Neural crest cell (in vitro differentiated cells): ENCODE data around the gene ZNF324B. TPM values are rescaled to one million over a fixed set of nuclear protein-coding genes. Genes with fewer than 3 reads are reported as not detected.
A peak's percentile ranks its signal among the peaks of the same experiment; 100 is the strongest.

Experiments used
- DNase-seq: peaks from one replicate; pipeline ENCODE4 v3.0.0; 2021; ENCODE audit warnings: low read depth, mixed read lengths, low spot score
- H3K27ac Mint-ChIP-seq: one replicate; pipeline ENCODE4 v1.8.0; 2021; ENCODE audit warnings: mild to moderate bottlenecking, mixed read lengths; ENCODE audit not compliant: unreplicated experiment
- H3K27me3 Mint-ChIP-seq: 2 replicates; pipeline ENCODE4 v1.8.0; 2021; ENCODE audit warnings: low read depth, mild to moderate bottlenecking, mixed read lengths
- H3K36me3 Mint-ChIP-seq: 2 replicates; pipeline ENCODE4 v1.8.0; 2021; ENCODE audit warnings: low read depth, mild to moderate bottlenecking, mixed read lengths
- H3K4me1 Mint-ChIP-seq: 2 replicates; pipeline ENCODE4 v1.8.0; 2021; ENCODE audit warnings: mixed read lengths
- H3K4me3 Mint-ChIP-seq: one replicate; pipeline ENCODE4 v1.8.0; 2021; ENCODE audit warnings: mild to moderate bottlenecking, mixed read lengths
- H3K9me3 Mint-ChIP-seq: 2 replicates; pipeline ENCODE4 v1.8.0; 2021; ENCODE audit warnings: mixed read lengths
- total RNA-seq: library from RNA; stranded (reverse); gene quantifications from 2 replicates; pipeline ENCODE4 v1.2.1, GENCODE V29; 2021
- TF ChIP-seq, protein P1 (sequence below): fragments of 200-600 bp; sonication (generic); conservative IDR thresholded peaks from 2 replicates; pipeline ENCODE4 v1.5.0; 2021; ENCODE audit warnings: antibody characterized with exemption, mild to moderate bottlenecking

ZNF324B gene
- total RNA-seq, 1 donor from 2014 or later, result 14.8 TPM

DNA sequence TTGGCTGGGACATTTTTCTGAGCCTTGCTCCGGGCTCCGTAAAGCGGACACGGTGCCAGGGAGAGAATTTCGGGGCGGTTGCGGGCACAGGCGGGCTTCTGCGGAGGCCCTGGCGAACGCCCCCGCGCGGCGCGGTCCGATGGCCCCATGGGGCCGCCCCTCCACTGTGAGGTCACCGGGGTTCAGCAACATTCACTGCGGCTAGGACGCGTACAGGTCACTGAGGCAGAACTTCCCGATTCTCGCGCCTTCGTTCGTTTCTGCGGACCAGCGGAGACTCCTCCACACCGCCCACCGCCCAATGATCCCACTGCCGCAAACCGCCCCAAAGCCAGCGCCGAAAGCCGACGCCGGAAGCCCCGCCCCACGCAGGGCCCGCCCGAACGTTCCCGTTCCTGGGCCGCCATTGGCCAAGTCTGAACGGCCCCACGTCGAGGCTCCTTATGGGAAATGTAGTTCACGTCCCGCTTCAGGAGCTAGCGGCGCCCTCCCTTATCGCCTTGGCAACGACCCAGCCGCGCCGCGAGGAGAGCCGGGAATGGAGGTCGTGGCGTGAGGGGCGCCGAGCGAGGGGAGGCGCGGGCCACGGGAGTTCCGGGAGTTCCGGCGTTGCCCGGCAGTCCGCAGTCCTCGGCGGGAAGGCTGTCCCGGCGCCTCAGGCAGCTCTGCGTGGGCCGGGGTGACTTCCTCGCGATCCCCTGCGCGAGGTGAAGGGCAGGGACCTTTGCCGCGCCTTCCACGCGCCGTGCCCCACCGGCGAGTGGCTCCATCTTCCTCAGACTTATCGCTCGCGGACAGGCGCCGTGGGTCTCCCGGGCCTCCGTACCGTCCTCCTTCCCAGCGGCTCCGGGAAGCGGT is 43.0 kb upstream of the ZNF324B start, which contains the start of gene ZNF584:
TSS of gene ZNF584 (plus strand) at position 498 of the 858 bp plus-strand sequence. CDS start 499 bp downstream, outside the sequence.
- no peaks in the 10 kb centered on the region for H3K9me3 Mint-ChIP-seq
- H3K36me3 Mint-ChIP-seq, result peaks cover 24% of the 10 kb centered on the region
- H3K27ac Mint-ChIP-seq, result peak within 1 kb of the TSS; percentile 96
- peaks cover 44% of the 10 kb centered on the region for H3K4me1 Mint-ChIP-seq
- H3K4me3 Mint-ChIP-seq, result peak within 1 kb of the TSS; percentile 100
- DNase-seq, result peak; percentile 93
- TF ChIP-seq, protein P1, sequence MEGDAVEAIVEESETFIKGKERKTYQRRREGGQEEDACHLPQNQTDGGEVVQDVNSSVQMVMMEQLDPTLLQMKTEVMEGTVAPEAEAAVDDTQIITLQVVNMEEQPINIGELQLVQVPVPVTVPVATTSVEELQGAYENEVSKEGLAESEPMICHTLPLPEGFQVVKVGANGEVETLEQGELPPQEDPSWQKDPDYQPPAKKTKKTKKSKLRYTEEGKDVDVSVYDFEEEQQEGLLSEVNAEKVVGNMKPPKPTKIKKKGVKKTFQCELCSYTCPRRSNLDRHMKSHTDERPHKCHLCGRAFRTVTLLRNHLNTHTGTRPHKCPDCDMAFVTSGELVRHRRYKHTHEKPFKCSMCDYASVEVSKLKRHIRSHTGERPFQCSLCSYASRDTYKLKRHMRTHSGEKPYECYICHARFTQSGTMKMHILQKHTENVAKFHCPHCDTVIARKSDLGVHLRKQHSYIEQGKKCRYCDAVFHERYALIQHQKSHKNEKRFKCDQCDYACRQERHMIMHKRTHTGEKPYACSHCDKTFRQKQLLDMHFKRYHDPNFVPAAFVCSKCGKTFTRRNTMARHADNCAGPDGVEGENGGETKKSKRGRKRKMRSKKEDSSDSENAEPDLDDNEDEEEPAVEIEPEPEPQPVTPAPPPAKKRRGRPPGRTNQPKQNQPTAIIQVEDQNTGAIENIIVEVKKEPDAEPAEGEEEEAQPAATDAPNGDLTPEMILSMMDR, result no peak
- H3K27me3 Mint-ChIP-seq, result peaks cover 12% of the 10 kb centered on the region

DNA sequence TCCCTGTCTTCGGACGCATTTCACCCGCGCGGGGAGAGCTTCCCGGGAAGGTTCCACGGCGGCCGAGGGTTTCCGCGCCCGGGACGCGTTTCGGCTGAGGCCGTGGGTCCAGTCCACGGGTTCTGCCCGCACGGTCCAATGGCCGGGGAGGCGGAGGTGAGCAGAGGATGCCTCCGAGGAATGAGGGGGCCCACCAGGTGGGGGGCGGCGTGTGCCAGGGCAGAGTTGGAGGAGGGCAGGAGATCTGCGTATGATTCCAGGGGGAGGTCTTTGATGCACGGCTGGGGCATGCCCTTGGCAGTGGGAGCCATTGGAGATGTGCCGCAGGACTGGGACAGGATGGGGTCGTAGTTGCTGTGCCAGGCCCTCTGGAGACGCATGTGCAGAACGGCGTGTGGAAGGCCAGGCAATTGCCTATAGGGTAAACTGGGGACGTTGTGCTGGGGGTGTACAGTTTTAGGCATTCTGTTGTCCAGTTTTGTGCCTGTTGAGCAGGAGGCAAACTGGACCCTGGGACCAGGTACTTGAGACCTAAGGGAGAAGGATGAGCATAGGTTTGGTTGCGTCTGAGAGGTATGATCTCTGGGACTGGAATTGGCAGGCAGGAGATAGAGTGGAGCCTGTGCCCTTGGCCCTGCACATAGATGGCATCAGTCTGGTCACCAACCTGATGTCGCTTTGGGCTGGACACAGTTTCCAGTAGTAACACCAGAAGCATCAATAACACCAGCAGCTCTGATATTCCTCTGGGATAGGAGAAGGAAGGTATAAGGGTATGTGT is 42.2 kb upstream of the ZNF324B start:
- Mint-ChIP-seq H3K27me3 (peaks cover 12% of the 10 kb centered on the region), H3K27ac (peak overlapping the region; percentile 83), H3K4me1 (peaks cover 39% of the 10 kb centered on the region), H3K4me3 (peak overlapping the region; percentile 100), H3K36me3 (peaks cover 21% of the 10 kb centered on the region), H3K9me3 (no peaks in the 10 kb centered on the region)
- DNase-seq, result no peak
- TF ChIP-seq, protein P1, result no peak

DNA sequence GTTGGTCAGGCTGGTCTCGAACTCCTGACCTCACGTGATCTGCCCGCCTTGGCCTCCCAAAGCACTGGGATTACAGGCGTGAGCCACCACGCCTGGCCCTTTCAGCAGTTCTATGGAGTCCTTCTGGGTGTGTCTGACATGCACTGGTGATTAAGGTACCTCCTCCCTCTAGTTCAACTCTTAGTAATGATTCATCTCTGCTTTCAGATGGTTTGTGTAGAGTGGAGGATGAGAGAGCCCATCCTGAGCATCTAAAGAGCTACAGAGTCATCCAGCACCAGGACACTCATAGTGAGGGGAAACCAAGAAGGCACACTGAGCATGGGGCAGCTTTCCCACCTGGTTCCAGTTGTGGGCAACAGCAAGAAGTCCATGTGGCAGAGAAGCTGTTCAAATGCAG is 34.8 kb upstream of the ZNF324B start:
- Mint-ChIP-seq H3K27me3 (no peaks in the 10 kb centered on the region), H3K4me3 (no peak overlapping the region), H3K9me3 (no peaks in the 10 kb centered on the region), H3K4me1 (peaks cover 4% of the 10 kb centered on the region), H3K36me3 (peaks cover 40% of the 10 kb centered on the region), H3K27ac (no peak overlapping the region)
- TF ChIP-seq, protein P1, result no peak
- no peak for DNase-seq

DNA sequence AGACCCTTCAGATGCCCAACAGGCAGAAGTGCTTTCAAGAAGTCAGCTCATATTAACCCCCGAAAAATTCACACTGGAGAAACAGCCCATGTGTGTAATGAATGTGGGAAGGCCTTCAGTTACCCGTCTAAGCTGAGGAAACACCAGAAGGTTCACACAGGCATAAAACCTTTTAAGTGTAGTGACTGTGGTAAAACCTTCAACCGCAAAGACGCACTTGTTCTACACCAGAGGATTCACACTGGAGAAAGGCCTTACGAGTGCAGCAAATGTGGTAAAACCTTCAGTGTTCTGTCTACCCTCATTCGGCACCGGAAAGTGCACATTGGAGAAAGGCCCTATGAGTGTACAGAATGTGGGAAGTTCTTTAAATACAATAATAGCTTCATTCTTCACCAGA is 34.4 kb upstream of the ZNF324B start:
- Mint-ChIP-seq H3K4me1 (peaks cover 4% of the 10 kb centered on the region), H3K36me3 (peaks cover 42% of the 10 kb centered on the region), H3K27me3 (no peaks in the 10 kb centered on the region), H3K27ac (no peak overlapping the region), H3K9me3 (no peaks in the 10 kb centered on the region), H3K4me3 (no peak overlapping the region)
- TF ChIP-seq, protein P1, result no peak
- DNase-seq, result no peak

DNA sequence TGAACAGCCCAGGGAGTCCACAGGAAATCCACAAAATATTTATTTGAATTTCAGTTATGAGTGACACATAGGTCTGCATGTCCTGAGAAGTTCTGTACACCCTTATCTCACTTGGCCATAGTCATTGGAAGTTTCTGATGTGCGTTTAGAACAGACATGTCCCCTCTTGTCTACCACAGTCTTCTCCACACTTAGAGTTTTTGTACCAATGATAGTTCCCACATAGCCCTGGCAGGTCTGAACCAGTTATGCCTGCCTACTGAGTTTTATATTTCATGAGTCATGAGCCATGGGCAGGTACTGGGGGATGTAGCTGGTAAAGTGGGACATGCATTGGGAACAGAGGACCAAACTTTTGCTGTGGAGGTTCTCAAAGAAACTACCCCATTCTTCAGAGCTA is 22.8 kb upstream of the ZNF324B start:
- no peak for DNase-seq
- Mint-ChIP-seq H3K9me3 (peaks cover 18% of the 10 kb centered on the region), H3K4me1 (no peaks in the 10 kb centered on the region), H3K36me3 (peaks cover 41% of the 10 kb centered on the region), H3K4me3 (no peak overlapping the region), H3K27me3 (no peaks in the 10 kb centered on the region), H3K27ac (no peak overlapping the region)
- TF ChIP-seq, protein P1, result no peak
